ENCODE data around the gene TPCN2.

GRCh38 chr11:69173925-69174581 is 125.3 kb downstream of the TPCN2 start:
- TF ChIP-seq POLR2AphosphoS5 (IDR thresholded peaks at IDR 0.05; ENCODE audit: low read depth, low read length): no peak
- TF ChIP-seq, protein P1, sequence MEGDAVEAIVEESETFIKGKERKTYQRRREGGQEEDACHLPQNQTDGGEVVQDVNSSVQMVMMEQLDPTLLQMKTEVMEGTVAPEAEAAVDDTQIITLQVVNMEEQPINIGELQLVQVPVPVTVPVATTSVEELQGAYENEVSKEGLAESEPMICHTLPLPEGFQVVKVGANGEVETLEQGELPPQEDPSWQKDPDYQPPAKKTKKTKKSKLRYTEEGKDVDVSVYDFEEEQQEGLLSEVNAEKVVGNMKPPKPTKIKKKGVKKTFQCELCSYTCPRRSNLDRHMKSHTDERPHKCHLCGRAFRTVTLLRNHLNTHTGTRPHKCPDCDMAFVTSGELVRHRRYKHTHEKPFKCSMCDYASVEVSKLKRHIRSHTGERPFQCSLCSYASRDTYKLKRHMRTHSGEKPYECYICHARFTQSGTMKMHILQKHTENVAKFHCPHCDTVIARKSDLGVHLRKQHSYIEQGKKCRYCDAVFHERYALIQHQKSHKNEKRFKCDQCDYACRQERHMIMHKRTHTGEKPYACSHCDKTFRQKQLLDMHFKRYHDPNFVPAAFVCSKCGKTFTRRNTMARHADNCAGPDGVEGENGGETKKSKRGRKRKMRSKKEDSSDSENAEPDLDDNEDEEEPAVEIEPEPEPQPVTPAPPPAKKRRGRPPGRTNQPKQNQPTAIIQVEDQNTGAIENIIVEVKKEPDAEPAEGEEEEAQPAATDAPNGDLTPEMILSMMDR (IDR thresholded peaks at IDR 0.05 in 2 of 3, conservative IDR thresholded peaks at IDR 0.05 in 1 of 3; ENCODE audit: borderline replicate concordance in 1 of 3, insufficient read depth in 1 of 3, low read depth in 2 of 3, low read length in 2 of 3): no peak
- no peak for TF ChIP-seq SIN3A (IDR thresholded peaks at IDR 0.05; ENCODE audit: low read depth)
- TF ChIP-seq EZH2 (IDR thresholded peaks at IDR 0.05): no peak
- no peak for TF ChIP-seq ELF1 (IDR thresholded peaks at IDR 0.05; ENCODE audit: borderline replicate concordance, low read depth)
